Measurements from ENCODE around the gene IL17RC. TPM values are rescaled to one million over a fixed set of nuclear protein-coding genes. Genes with fewer than 3 reads are reported as not detected.
"Not testable (repeated sequence)": the region's sequence is repeated elsewhere in the genome, so short reads cannot be mapped to it uniquely, and the experiment has no call there.

Gene IL17RC
- polyA plus RNA-seq (2013, experiment 1 of 4), result 8.4 TPM
- 10.1 TPM for polyA plus RNA-seq (2013, experiment 2 of 4)
- polyA plus RNA-seq (2013, experiment 3 of 4), result 10.1 TPM
- 9.2 TPM for polyA plus RNA-seq (2013, experiment 4 of 4)

- Histone ChIP-seq H3K36me3 (ENCODE audit: control insufficient read depth, insufficient read depth, low read length) (no peaks in the 10 kb centered on the region), H3K27ac (ENCODE audit: insufficient read depth, low read depth, low read length, poor library complexity, severe bottlenecking) (no peak within 1 kb of the TSS), H3K4me3 (ENCODE audit: insufficient read depth, low read depth, low read length) (peak within 1 kb of the TSS; percentile 56), H3K4me1 (ENCODE audit: control insufficient read depth, insufficient read depth, low read length) (peaks cover 8% of the 10 kb centered on the region), H3K9me3 (ENCODE audit: control insufficient read depth, low read length) (no peaks in the 10 kb centered on the region), H3K27me3 (ENCODE audit: control insufficient read depth, insufficient read depth, low read length, poor library complexity, severe bottlenecking) (peaks cover 23% of the 10 kb centered on the region)
- 28 to 32% methylated on average over 19 of the region's 19 CpGs for whole genome bisulfite sequencing, 2 experiments
Measured at GRCh38 chr3:9916734-9917680, at the start of gene IL17RC. Gene IL17RC (plus strand): TSS chr3:9917098. CDS start chr3:9917316, 218 bp downstream.

GRCh38 chr3:9867106-9867505, 49.8 kb upstream of the IL17RC start:
- 92% methylated on average over 12 of the region's 12 CpGs for WGBS, 2 experiments
- Histone ChIP-seq H3K9me3 (ENCODE audit: control insufficient read depth, low read length) (no peaks in the 10 kb centered on the region), H3K4me3 (ENCODE audit: insufficient read depth, low read depth, low read length) (no peak overlapping the region), H3K27me3 (ENCODE audit: control insufficient read depth, insufficient read depth, low read length, poor library complexity, severe bottlenecking) (peaks cover 7% of the 10 kb centered on the region), H3K36me3 (ENCODE audit: control insufficient read depth, insufficient read depth, low read length) (no peaks in the 10 kb centered on the region), H3K4me1 (ENCODE audit: control insufficient read depth, insufficient read depth, low read length) (peaks cover 5% of the 10 kb centered on the region), H3K27ac (ENCODE audit: insufficient read depth, low read depth, low read length, poor library complexity, severe bottlenecking) (no peak overlapping the region)

- H3K36me3 ChIP-seq (ENCODE audit: control insufficient read depth, insufficient read depth, low read length), result no peaks in the 10 kb centered on the region
- no peak overlapping the region for H3K4me3 ChIP-seq (ENCODE audit: insufficient read depth, low read depth, low read length)
- H3K9me3 ChIP-seq (ENCODE audit: control insufficient read depth, low read length), result no peaks in the 10 kb centered on the region
- H3K4me1 ChIP-seq (ENCODE audit: control insufficient read depth, insufficient read depth, low read length), result no peaks in the 10 kb centered on the region
- no peaks in the 10 kb centered on the region for H3K27me3 ChIP-seq (ENCODE audit: control insufficient read depth, insufficient read depth, low read length, poor library complexity, severe bottlenecking)
- no peak overlapping the region for H3K27ac ChIP-seq (ENCODE audit: insufficient read depth, low read depth, low read length, poor library complexity, severe bottlenecking)
- 86 to 92% methylated on average over 5 of the region's 5 CpGs for whole genome bisulfite sequencing, 2 experiments
Measured at GRCh38 chr3:9869955-9870354, 46.9 kb upstream of the IL17RC start.

GRCh38 chr3:9870978-9871377, 45.9 kb upstream of the IL17RC start:
- H3K4me3 ChIP-seq (ENCODE audit: insufficient read depth, low read depth, low read length), result no peak overlapping the region
- no peaks in the 10 kb centered on the region for H3K4me1 ChIP-seq (ENCODE audit: control insufficient read depth, insufficient read depth, low read length)
- no CpG with 5 or more reads among the region's 1 CpG for whole genome bisulfite sequencing, 2 experiments
- H3K36me3 ChIP-seq (ENCODE audit: control insufficient read depth, insufficient read depth, low read length), result no peaks in the 10 kb centered on the region
- no peak overlapping the region for H3K27ac ChIP-seq (ENCODE audit: insufficient read depth, low read depth, low read length, poor library complexity, severe bottlenecking)
- H3K9me3 ChIP-seq (ENCODE audit: control insufficient read depth, low read length), result no peaks in the 10 kb centered on the region
- no peaks in the 10 kb centered on the region for H3K27me3 ChIP-seq (ENCODE audit: control insufficient read depth, insufficient read depth, low read length, poor library complexity, severe bottlenecking)

GRCh38 chr3:9872067-9872466, 44.8 kb upstream of the IL17RC start:
- WGBS, 2 experiments, result 93% methylated on average over 5 of the region's 5 CpGs
- H3K9me3 ChIP-seq (ENCODE audit: control insufficient read depth, low read length); H3K36me3 ChIP-seq (ENCODE audit: control insufficient read depth, insufficient read depth, low read length); H3K4me3 ChIP-seq (ENCODE audit: insufficient read depth, low read depth, low read length); H3K27ac ChIP-seq (ENCODE audit: insufficient read depth, low read depth, low read length, poor library complexity, severe bottlenecking); H3K4me1 ChIP-seq (ENCODE audit: control insufficient read depth, insufficient read depth, low read length); H3K27me3 ChIP-seq (ENCODE audit: control insufficient read depth, insufficient read depth, low read length, poor library complexity, severe bottlenecking): not testable (repeated sequence)

- H3K4me1 ChIP-seq (ENCODE audit: control insufficient read depth, insufficient read depth, low read length), result no peaks in the 10 kb centered on the region
Measured at GRCh38 chr3:9875448-9875847, 41.5 kb upstream of the IL17RC start.

GRCh38 chr3:9876255-9876654, 40.6 kb upstream of the IL17RC start:
- not testable (repeated sequence) for H3K4me1 ChIP-seq (ENCODE audit: control insufficient read depth, insufficient read depth, low read length); H3K9me3 ChIP-seq (ENCODE audit: control insufficient read depth, low read length); H3K4me3 ChIP-seq (ENCODE audit: insufficient read depth, low read depth, low read length); H3K36me3 ChIP-seq (ENCODE audit: control insufficient read depth, insufficient read depth, low read length); H3K27me3 ChIP-seq (ENCODE audit: control insufficient read depth, insufficient read depth, low read length, poor library complexity, severe bottlenecking); H3K27ac ChIP-seq (ENCODE audit: insufficient read depth, low read depth, low read length, poor library complexity, severe bottlenecking)
- WGBS, 2 experiments, result 89 to 92% methylated on average over 4 of the region's 4 CpGs

More at GRCh38 chr3:9875448-9875847, 41.5 kb upstream of the IL17RC start:
- no peaks in the 10 kb centered on the region for H3K9me3 ChIP-seq (ENCODE audit: control insufficient read depth, low read length)
- no peaks in the 10 kb centered on the region for H3K36me3 ChIP-seq (ENCODE audit: control insufficient read depth, insufficient read depth, low read length)
- H3K27ac ChIP-seq (ENCODE audit: insufficient read depth, low read depth, low read length, poor library complexity, severe bottlenecking), result no peak overlapping the region
- H3K27me3 ChIP-seq (ENCODE audit: control insufficient read depth, insufficient read depth, low read length, poor library complexity, severe bottlenecking), result no peaks in the 10 kb centered on the region
- no peak overlapping the region for H3K4me3 ChIP-seq (ENCODE audit: insufficient read depth, low read depth, low read length)

GRCh38 chr3:9876991-9877390, 39.9 kb upstream of the IL17RC start:
- no peaks in the 10 kb centered on the region for H3K27me3 ChIP-seq (ENCODE audit: control insufficient read depth, insufficient read depth, low read length, poor library complexity, severe bottlenecking)
- H3K9me3 ChIP-seq (ENCODE audit: control insufficient read depth, low read length), result no peaks in the 10 kb centered on the region
- H3K4me1 ChIP-seq (ENCODE audit: control insufficient read depth, insufficient read depth, low read length), result no peaks in the 10 kb centered on the region
- 92 to 94% methylated on average over 12 of the region's 12 CpGs for WGBS, 2 experiments
- H3K36me3 ChIP-seq (ENCODE audit: control insufficient read depth, insufficient read depth, low read length), result no peaks in the 10 kb centered on the region
- H3K27ac ChIP-seq (ENCODE audit: insufficient read depth, low read depth, low read length, poor library complexity, severe bottlenecking), result no peak overlapping the region
- H3K4me3 ChIP-seq (ENCODE audit: insufficient read depth, low read depth, low read length), result no peak overlapping the region

- H3K27ac ChIP-seq (ENCODE audit: insufficient read depth, low read depth, low read length, poor library complexity, severe bottlenecking), result no peak overlapping the region
- no peak overlapping the region for H3K4me3 ChIP-seq (ENCODE audit: insufficient read depth, low read depth, low read length)
- no peaks in the 10 kb centered on the region for H3K9me3 ChIP-seq (ENCODE audit: control insufficient read depth, low read length)
- no peaks in the 10 kb centered on the region for H3K36me3 ChIP-seq (ENCODE audit: control insufficient read depth, insufficient read depth, low read length)
- no peaks in the 10 kb centered on the region for H3K27me3 ChIP-seq (ENCODE audit: control insufficient read depth, insufficient read depth, low read length, poor library complexity, severe bottlenecking)
- 91 to 93% methylated on average over 5 of the region's 5 CpGs for WGBS, 2 experiments
- no peaks in the 10 kb centered on the region for H3K4me1 ChIP-seq (ENCODE audit: control insufficient read depth, insufficient read depth, low read length)
Measured at GRCh38 chr3:9878700-9879099, 38.2 kb upstream of the IL17RC start.

- H3K27me3 ChIP-seq (ENCODE audit: control insufficient read depth, insufficient read depth, low read length, poor library complexity, severe bottlenecking), result no peaks in the 10 kb centered on the region
- no peak within 1 kb of the TSS for H3K4me3 ChIP-seq (ENCODE audit: insufficient read depth, low read depth, low read length)
- no peaks in the 10 kb centered on the region for H3K4me1 ChIP-seq (ENCODE audit: control insufficient read depth, insufficient read depth, low read length)
- WGBS, 2 experiments, result 87 to 94% methylated on average over 6 to 7 of the region's 7 CpGs
- no peaks in the 10 kb centered on the region for H3K9me3 ChIP-seq (ENCODE audit: control insufficient read depth, low read length)
- no peaks in the 10 kb centered on the region for H3K36me3 ChIP-seq (ENCODE audit: control insufficient read depth, insufficient read depth, low read length)
- no peak within 1 kb of the TSS for H3K27ac ChIP-seq (ENCODE audit: insufficient read depth, low read depth, low read length, poor library complexity, severe bottlenecking)
Measured at GRCh38 chr3:9879830-9880549, 36.9 kb upstream of the IL17RC start, which contains the start of gene CIDEC. Gene CIDEC (minus strand): TSS chr3:9880253. CDS start chr3:9878486, 1,767 bp downstream.
